Measurements from ENCODE around the gene NARF. TPM values are rescaled to one million over a fixed set of nuclear protein-coding genes. Genes with fewer than 3 reads are reported as not detected.

The NARF gene
- total and polyA plus RNA-seq, 7 experiments from 2014 or later = 59.8 to 188 (median 82.0) TPM

GRCh38 chr17:82461827-82462524 lies 3.4 kb downstream of the NARF start:
- peaks cover 11 to 58% (median 15%) of the 10 kb centered on the region in 3 experiments for H3K36me3 ChIP-seq (ENCODE audit: control insufficient read depth in 2 of 3, insufficient read depth in 3 of 3, low read length in 3 of 3)
- H3K4me1 Mint-ChIP-seq = peaks cover 25 to 73% (median 35%) of the 10 kb centered on the region in 7 donors

GRCh38 chr17:82463391-82463790 lies 4.8 kb downstream of the NARF start:
- POLR2A ChIA-PET = interaction anchor here (0.7 to 2.5 kb wide), 4 partner anchors 8 to 57 kb away, joined by 3 to 7 read pairs (median 3); partner anchors contain the start of gene FOXK2

More at GRCh38 chr17:82461827-82462524, 3.4 kb downstream of the NARF start:
- Mint-ChIP-seq H3K27ac (peak overlapping the region in 4 of 9 donors; percentile 26 to 77 (median 58)), H3K27me3 (no peaks in the 10 kb centered on the region), H3K36me3 (peaks cover 4 to 49% (median 14%) of the 10 kb centered on the region in 5 donors), H3K9me3 (peaks cover 0 to 2% (median 0%) of the 10 kb centered on the region in 11 donors), H3K4me3 (peak overlapping the region in 2 of 10 donors; percentile 27 to 76)
- H3K27ac ChIP-seq (ENCODE audit: low read depth, low read length) = no peak overlapping the region
- no peaks in the 10 kb centered on the region for H3K9me3 ChIP-seq (ENCODE audit: control insufficient read depth in 2 of 3, low read length in 3 of 3)
- ATAC-seq (no peak), DNase-seq (no peak)
- peaks cover 18 to 20% of the 10 kb centered on the region in 2 donors for H3K4me1 ChIP-seq (ENCODE audit: control insufficient read depth in 2 of 2, insufficient read depth in 2 of 2, low read length in 2 of 2)
- ChIA-PET CTCF (no interaction called here), POLR2A (interaction anchor here (0.6 to 2.5 kb wide), 4 partner anchors 12 to 345 kb away, joined by 3 to 7 read pairs (median 5); no protein-coding TSS in a partner anchor)
- H3K27me3 ChIP-seq (ENCODE audit: control insufficient read depth in 2 of 2, insufficient read depth in 2 of 2, low read length in 2 of 2) = no peaks in the 10 kb centered on the region
- intact Hi-C loops (cut with micrococcal nuclease) = no loop called here
- no peak overlapping the region for H3K4me3 ChIP-seq (ENCODE audit: low read length)

GRCh38 chr17:82463925-82464566 lies 5.5 kb downstream of the NARF start:
- Mint-ChIP-seq H3K36me3 (peaks cover 9 to 49% (median 18%) of the 10 kb centered on the region in 5 donors), H3K9me3 (no peaks in the 10 kb centered on the region), H3K27me3 (no peaks in the 10 kb centered on the region), H3K4me3 (no peak overlapping the region), H3K4me1 (peaks cover 14 to 69% (median 25%) of the 10 kb centered on the region in 7 donors), H3K27ac (peak overlapping the region in 1 of 9 donors; percentile 68)
- ChIA-PET CTCF (no interaction called here), POLR2A (interaction anchor here (0.6 to 2.5 kb wide), 5 partner anchors 9 to 633 kb away, joined by 3 to 7 read pairs (median 3); partner anchors contain the start of gene FOXK2)
- DNase-seq = no peak
- no peak overlapping the region for H3K27ac ChIP-seq (ENCODE audit: low read depth, low read length)
- H3K4me1 ChIP-seq (ENCODE audit: control insufficient read depth in 2 of 2, insufficient read depth in 2 of 2, low read length in 2 of 2) = peaks cover 6 to 11% of the 10 kb centered on the region in 2 donors
- intact Hi-C loops (cut with micrococcal nuclease) = no loop called here
- peaks cover 18 to 71% (median 20%) of the 10 kb centered on the region in 3 experiments for H3K36me3 ChIP-seq (ENCODE audit: control insufficient read depth in 2 of 3, insufficient read depth in 3 of 3, low read length in 3 of 3)
- no peak overlapping the region for H3K4me3 ChIP-seq (ENCODE audit: low read length)
- ATAC-seq = no peak
- no peaks in the 10 kb centered on the region for H3K9me3 ChIP-seq (ENCODE audit: control insufficient read depth in 2 of 3, low read length in 3 of 3)
- no peaks in the 10 kb centered on the region for H3K27me3 ChIP-seq (ENCODE audit: control insufficient read depth in 2 of 2, insufficient read depth in 2 of 2, low read length in 2 of 2)

More at GRCh38 chr17:82463391-82463790, 4.8 kb downstream of the NARF start:
- ATAC-seq (no peak), DNase-seq (no peak)
- H3K4me1 Mint-ChIP-seq = peaks cover 14 to 65% (median 25%) of the 10 kb centered on the region in 7 donors
- Histone ChIP-seq H3K4me3 (ENCODE audit: low read length) (no peak overlapping the region), H3K27me3 (ENCODE audit: control insufficient read depth in 2 of 2, insufficient read depth in 2 of 2, low read length in 2 of 2) (no peaks in the 10 kb centered on the region), H3K27ac (ENCODE audit: low read depth, low read length) (no peak overlapping the region), H3K9me3 (ENCODE audit: control insufficient read depth in 2 of 3, low read length in 3 of 3) (no peaks in the 10 kb centered on the region), H3K36me3 (ENCODE audit: control insufficient read depth in 2 of 3, insufficient read depth in 3 of 3, low read length in 3 of 3) (peaks cover 11 to 64% (median 15%) of the 10 kb centered on the region in 3 experiments), H3K4me1 (ENCODE audit: control insufficient read depth in 2 of 2, insufficient read depth in 2 of 2, low read length in 2 of 2) (peaks cover 8 to 11% of the 10 kb centered on the region in 2 donors)
- H3K27me3 Mint-ChIP-seq = no peaks in the 10 kb centered on the region
- H3K27ac Mint-ChIP-seq = peak overlapping the region in 3 of 9 donors; percentile 68 to 72 (median 72)
- intact Hi-C loops (cut with micrococcal nuclease) = no loop called here
- H3K36me3 Mint-ChIP-seq = peaks cover 6 to 43% (median 12%) of the 10 kb centered on the region in 5 donors
- H3K4me3 Mint-ChIP-seq = no peak overlapping the region
- CTCF ChIA-PET = no interaction called here
- H3K9me3 Mint-ChIP-seq = no peaks in the 10 kb centered on the region

GRCh38 chr17:82464567-82464929 lies 6.0 kb downstream of the NARF start:
- no peaks in the 10 kb centered on the region for H3K27me3 Mint-ChIP-seq
- Histone ChIP-seq H3K9me3 (ENCODE audit: control insufficient read depth in 2 of 3, low read length in 3 of 3) (no peaks in the 10 kb centered on the region), H3K27ac (ENCODE audit: low read depth, low read length) (no peak overlapping the region), H3K4me1 (ENCODE audit: control insufficient read depth in 2 of 2, insufficient read depth in 2 of 2, low read length in 2 of 2) (peaks cover 1 to 6% of the 10 kb centered on the region in 2 donors), H3K4me3 (ENCODE audit: low read length) (no peak overlapping the region), H3K36me3 (ENCODE audit: control insufficient read depth in 2 of 3, insufficient read depth in 3 of 3, low read length in 3 of 3) (peaks cover 18 to 76% (median 23%) of the 10 kb centered on the region in 3 experiments), H3K27me3 (ENCODE audit: control insufficient read depth in 2 of 2, insufficient read depth in 2 of 2, low read length in 2 of 2) (no peaks in the 10 kb centered on the region)
- peaks cover 9 to 53% (median 22%) of the 10 kb centered on the region in 5 donors for H3K36me3 Mint-ChIP-seq
- ATAC-seq (no peak), DNase-seq (no peak)
- no peaks in the 10 kb centered on the region for H3K9me3 Mint-ChIP-seq
- H3K27ac Mint-ChIP-seq = peak overlapping the region in 1 of 9 donors; percentile 70
- ChIA-PET POLR2A (interaction anchor here (2.5 kb wide), 1 partner anchor 15 kb away, joined by 7 read pairs; no protein-coding TSS in a partner anchor), CTCF (no interaction called here)
- H3K4me3 Mint-ChIP-seq = no peak overlapping the region
- peaks cover 14 to 68% (median 20%) of the 10 kb centered on the region in 7 donors for H3K4me1 Mint-ChIP-seq
- intact Hi-C loops (cut with micrococcal nuclease) = no loop called here

- ChIA-PET CTCF (no interaction called here), POLR2A (no interaction called here)
- intact Hi-C loops (cut with micrococcal nuclease) = no loop called here
- peaks cover 14 to 71% (median 19%) of the 10 kb centered on the region in 7 donors for H3K4me1 Mint-ChIP-seq
- Histone ChIP-seq H3K9me3 (ENCODE audit: control insufficient read depth in 2 of 3, low read length in 3 of 3) (no peaks in the 10 kb centered on the region), H3K36me3 (ENCODE audit: control insufficient read depth in 2 of 3, insufficient read depth in 3 of 3, low read length in 3 of 3) (peaks cover 18 to 78% (median 23%) of the 10 kb centered on the region in 3 experiments), H3K4me3 (ENCODE audit: low read length) (no peak overlapping the region), H3K27ac (ENCODE audit: low read depth, low read length) (no peak overlapping the region), H3K27me3 (ENCODE audit: control insufficient read depth in 2 of 2, insufficient read depth in 2 of 2, low read length in 2 of 2) (no peaks in the 10 kb centered on the region), H3K4me1 (ENCODE audit: control insufficient read depth in 2 of 2, insufficient read depth in 2 of 2, low read length in 2 of 2) (peaks cover 0 to under 1% of the 10 kb centered on the region in 2 donors)
- no peak for DNase-seq
- no peak for ATAC-seq
- H3K36me3 Mint-ChIP-seq = peaks cover 9 to 56% (median 22%) of the 10 kb centered on the region in 5 donors
- no peak overlapping the region for H3K4me3 Mint-ChIP-seq
- H3K9me3 Mint-ChIP-seq = no peaks in the 10 kb centered on the region
- no peaks in the 10 kb centered on the region for H3K27me3 Mint-ChIP-seq
- H3K27ac Mint-ChIP-seq = peak overlapping the region in 2 of 9 donors; percentile 64 to 70
Observed at GRCh38 chr17:82465023-82465603, 6.6 kb downstream of the NARF start.

GRCh38 chr17:82468692-82469091 lies 10.2 kb downstream of the NARF start:
- intact Hi-C loops (cut with micrococcal nuclease) = no loop called here
- H3K27ac ChIP-seq (ENCODE audit: low read depth, low read length) = no peak overlapping the region
- no peak overlapping the region for H3K4me3 ChIP-seq (ENCODE audit: low read length)
- H3K9me3 ChIP-seq (ENCODE audit: control insufficient read depth in 2 of 3, low read length in 3 of 3) = no peaks in the 10 kb centered on the region
- DNase-seq = no peak
- POLR2A ChIA-PET = no interaction called here
- no peak overlapping the region for H3K27ac Mint-ChIP-seq
- H3K4me1 ChIP-seq (ENCODE audit: control insufficient read depth in 2 of 2, insufficient read depth in 2 of 2, low read length in 2 of 2) = no peaks in the 10 kb centered on the region
- H3K36me3 Mint-ChIP-seq = peaks cover 9 to 51% (median 27%) of the 10 kb centered on the region in 5 donors
- no peak for ATAC-seq
- no peaks in the 10 kb centered on the region for H3K27me3 ChIP-seq (ENCODE audit: control insufficient read depth in 2 of 2, insufficient read depth in 2 of 2, low read length in 2 of 2)
- CTCF ChIA-PET = no interaction called here
- H3K4me1 Mint-ChIP-seq = peaks cover 5 to 44% (median 10%) of the 10 kb centered on the region in 7 donors
- H3K27me3 Mint-ChIP-seq = no peaks in the 10 kb centered on the region
- peaks cover 7 to 66% (median 11%) of the 10 kb centered on the region in 3 experiments for H3K36me3 ChIP-seq (ENCODE audit: control insufficient read depth in 2 of 3, insufficient read depth in 3 of 3, low read length in 3 of 3)
- H3K9me3 Mint-ChIP-seq = no peaks in the 10 kb centered on the region
- no peak overlapping the region for H3K4me3 Mint-ChIP-seq
